RWPE2 (cell line): Measurements from ENCODE around the gene KYAT1.
A peak's percentile ranks its signal among the peaks of the same experiment; 100 is the strongest.

Experiments used
- ATAC-seq: fragments of 200-7000 bp; cut with Tn5 transposase; 3 replicates; pipeline ENCODE4 v1.9.1; 2021; ENCODE audit warnings: low read depth
- DNase-seq: peaks from one replicate; pipeline ENCODE4 v3.0.0-alpha.2; 2020; ENCODE audit warnings: low spot score
- H3K27ac ChIP-seq: fragments of 450-650 bp; 2 replicates; pipeline ENCODE4 v1.5.1; 2017; ENCODE audit warnings: mild to moderate bottlenecking; ENCODE audit not compliant: poor library complexity, severe bottlenecking
- H3K27me3 ChIP-seq: fragments of 250-450 bp; sonication (Bioruptor Pico); 2 replicates; pipeline ENCODE4 v1.5.1; 2021; ENCODE audit warnings: mild to moderate bottlenecking, moderate library complexity; ENCODE audit not compliant: insufficient read depth, poor library complexity, severe bottlenecking
- H3K36me3 ChIP-seq: fragments of 250-450 bp; sonication (Bioruptor Pico); 2 replicates; pipeline ENCODE4 v1.5.1; 2020; ENCODE audit warnings: low read depth, mild to moderate bottlenecking, moderate library complexity
- H3K4me1 ChIP-seq: fragments of 250-450 bp; sonication (Bioruptor Pico); 2 replicates; pipeline ENCODE4 v1.5.1; 2021; ENCODE audit warnings: mild to moderate bottlenecking, moderate library complexity; ENCODE audit not compliant: insufficient read depth, poor library complexity, severe bottlenecking
- H3K4me3 ChIP-seq: fragments of 250-450 bp; sonication (Bioruptor Pico); 2 replicates; pipeline ENCODE4 v1.5.1; 2021; ENCODE audit warnings: mild to moderate bottlenecking, moderate library complexity; ENCODE audit not compliant: severe bottlenecking
- H3K9me3 ChIP-seq: fragments of 250-450 bp; sonication (Bioruptor Pico); 2 replicates; pipeline ENCODE4 v1.5.1; 2021; ENCODE audit warnings: mild to moderate bottlenecking, moderate library complexity; ENCODE audit not compliant: severe bottlenecking
- CTCF ChIP-seq: fragments of 450-650 bp; IDR thresholded peaks from one replicate; pipeline ENCODE4 v1.5.1; 2017; ENCODE audit warnings: mild to moderate bottlenecking, moderate library complexity; ENCODE audit not compliant: poor library complexity, severe bottlenecking

KYAT1 gene

DNA sequence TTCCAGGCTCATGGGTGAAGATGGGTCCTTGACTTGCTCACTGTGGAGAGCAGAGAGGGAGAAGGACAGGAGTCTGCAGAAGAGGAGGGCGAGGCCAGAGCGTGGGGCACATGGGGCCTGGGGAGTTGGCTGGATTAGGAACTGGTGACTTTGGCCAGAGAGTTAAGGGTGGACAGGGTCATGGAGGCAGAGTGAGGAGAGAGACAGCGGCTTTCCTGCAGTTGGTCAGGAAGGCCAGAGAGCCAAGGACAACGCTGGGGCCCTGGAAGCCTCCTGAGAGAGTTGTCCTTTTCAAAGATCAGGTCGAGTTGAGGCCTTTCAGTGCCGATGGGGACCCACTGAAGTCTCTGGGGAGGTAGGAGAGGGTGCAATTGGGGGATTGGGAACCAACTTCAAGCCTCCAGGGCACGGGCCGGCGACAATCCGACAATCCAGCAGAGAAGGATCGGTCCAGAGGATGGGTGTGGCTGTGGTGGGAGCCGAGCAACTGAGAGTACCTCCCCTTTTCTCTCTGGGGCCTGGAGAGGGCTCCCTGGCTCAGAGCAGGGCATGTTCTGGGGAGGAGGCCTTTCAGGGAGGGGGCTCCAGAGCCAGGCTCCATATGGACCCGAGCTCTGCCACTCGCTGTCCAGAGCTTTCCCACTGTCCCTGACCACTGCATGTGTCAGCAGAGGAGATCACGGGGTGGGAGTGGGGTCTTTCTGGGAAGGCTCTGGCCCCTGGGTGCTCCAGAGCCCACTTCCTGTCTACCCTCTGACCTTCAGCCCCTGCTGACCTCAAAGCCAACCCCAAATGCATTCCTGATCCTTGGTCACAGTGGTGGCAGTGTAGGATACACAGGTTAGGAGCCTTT is 31.5 kb upstream of the KYAT1 start:
- peak overlapping the region; percentile 21 for H3K4me3 ChIP-seq
- H3K27ac ChIP-seq, result peak overlapping the region; percentile 100
- peaks cover 44% of the 10 kb centered on the region for H3K4me1 ChIP-seq
- no peaks in the 10 kb centered on the region for H3K9me3 ChIP-seq
- ATAC-seq (no peak), DNase-seq (no peak)
- TF ChIP-seq CTCF, result no peak
- H3K36me3 ChIP-seq, result peaks cover 92% of the 10 kb centered on the region
- H3K27me3 ChIP-seq, result no peaks in the 10 kb centered on the region

- Histone ChIP-seq H3K27me3 (no peaks in the 10 kb centered on the region), H3K27ac (peak overlapping the region; percentile 100), H3K36me3 (peaks cover 95% of the 10 kb centered on the region), H3K4me1 (peaks cover 44% of the 10 kb centered on the region), H3K9me3 (no peaks in the 10 kb centered on the region), H3K4me3 (peak overlapping the region; percentile 21)
- no peak for TF ChIP-seq CTCF
- ATAC-seq (peak; percentile 85), DNase-seq (peak; percentile 92)
Measured at GRCh38 chr9:128912270-128912853, 30.6 kb upstream of the KYAT1 start.

GRCh38 chr9:128911529-128912035 is 29.8 kb upstream of the KYAT1 start:
- Histone ChIP-seq H3K36me3 (peaks cover 95% of the 10 kb centered on the region), H3K27me3 (no peaks in the 10 kb centered on the region), H3K4me1 (peaks cover 42% of the 10 kb centered on the region), H3K4me3 (no peak overlapping the region), H3K9me3 (no peaks in the 10 kb centered on the region), H3K27ac (peak overlapping the region; percentile 100)
- no peak for TF ChIP-seq CTCF
- no peak for DNase-seq
- ATAC-seq, result peak; percentile 20

DNA sequence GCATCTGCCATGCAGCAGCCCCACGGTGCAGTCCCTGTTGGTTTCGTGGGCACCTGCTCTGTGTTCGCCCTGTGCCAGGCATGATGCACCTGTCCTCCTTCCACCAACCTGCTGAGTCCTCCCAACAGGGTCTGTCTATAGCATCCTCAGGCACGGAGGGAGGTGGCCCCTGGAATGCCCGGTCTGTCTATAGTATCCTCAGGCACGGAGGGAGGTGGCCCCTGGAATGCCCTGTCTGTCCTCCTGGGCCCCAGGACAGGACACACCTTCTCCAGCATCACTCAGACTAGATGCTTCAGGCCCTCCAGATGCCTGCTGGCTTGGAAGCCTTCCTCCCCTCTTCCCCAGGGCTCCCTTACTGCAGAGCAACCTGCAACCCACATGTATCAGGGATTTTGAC is 29.2 kb upstream of the KYAT1 start:
- H3K27me3 ChIP-seq, result no peaks in the 10 kb centered on the region
- no peaks in the 10 kb centered on the region for H3K9me3 ChIP-seq
- peak overlapping the region; percentile 100 for H3K27ac ChIP-seq
- DNase-seq, result no peak
- peak; percentile 0; the same call in 1 of the 3 replicates for ATAC-seq
- TF ChIP-seq CTCF, result no peak
- peaks cover 93% of the 10 kb centered on the region for H3K36me3 ChIP-seq
- peaks cover 38% of the 10 kb centered on the region for H3K4me1 ChIP-seq
- no peak overlapping the region for H3K4me3 ChIP-seq
